GM23338 (cell line): ENCODE results near the gene PRKX.

ENCODE experiments used
- CREB1 ChIP-seq: fragments of 250-450 bp; sonication (Bioruptor Pico); IDR thresholded peaks from 2 replicates; pipeline ENCODE4 v1.5.0; 2020; ENCODE audit warnings: low read depth, mild to moderate bottlenecking, moderate library complexity
- CTCF ChIP-seq, 2 experiments: fragments of 200-600 bp in 1 of 2; sonication (generic) in 1 of 2; conservative IDR thresholded peaks; 2 replicates each; pipeline versions ENCODE4 v1.5.1 to v1.6.1; 2016 to 2017; ENCODE audit warnings: antibody characterized with exemption in 2 of 2, low read depth in 2 of 2, mild to moderate bottlenecking in 2 of 2, moderate library complexity in 1 of 2
- STAT1 ChIP-seq: IDR thresholded peaks from one replicate; pipeline ENCODE4 v1.6.1; 2016; ENCODE audit warnings: antibody characterized with exemption; ENCODE audit not compliant: unreplicated experiment
- TF ChIP-seq, protein P1 (sequence below): IDR thresholded peaks from one replicate; pipeline ENCODE4 v1.6.1; 2018; ENCODE audit warnings: antibody characterized with exemption; ENCODE audit not compliant: unreplicated experiment

DNA sequence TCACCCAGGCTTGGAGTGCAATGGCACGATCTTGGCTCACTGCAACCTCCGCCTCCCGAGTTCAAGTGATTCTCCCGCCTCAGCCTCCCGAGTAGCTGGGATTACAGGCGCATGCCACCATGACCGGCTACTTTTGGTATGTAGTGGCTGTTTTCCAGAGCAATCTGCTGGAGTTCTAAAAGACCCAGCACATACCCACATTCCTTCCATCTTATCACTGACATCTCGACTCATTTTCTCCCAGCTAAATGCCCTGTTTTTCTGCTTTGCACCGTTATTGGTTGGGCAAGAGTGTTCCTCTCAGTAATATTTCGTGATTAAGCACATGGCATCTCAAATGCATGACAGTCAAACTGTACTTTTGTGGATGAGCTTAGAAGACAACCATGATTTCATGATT is 53.7 kb downstream of the PRKX start:
- TF ChIP-seq CREB1 (CRISPR knock-in tag): no peak
- TF ChIP-seq, protein P1, sequence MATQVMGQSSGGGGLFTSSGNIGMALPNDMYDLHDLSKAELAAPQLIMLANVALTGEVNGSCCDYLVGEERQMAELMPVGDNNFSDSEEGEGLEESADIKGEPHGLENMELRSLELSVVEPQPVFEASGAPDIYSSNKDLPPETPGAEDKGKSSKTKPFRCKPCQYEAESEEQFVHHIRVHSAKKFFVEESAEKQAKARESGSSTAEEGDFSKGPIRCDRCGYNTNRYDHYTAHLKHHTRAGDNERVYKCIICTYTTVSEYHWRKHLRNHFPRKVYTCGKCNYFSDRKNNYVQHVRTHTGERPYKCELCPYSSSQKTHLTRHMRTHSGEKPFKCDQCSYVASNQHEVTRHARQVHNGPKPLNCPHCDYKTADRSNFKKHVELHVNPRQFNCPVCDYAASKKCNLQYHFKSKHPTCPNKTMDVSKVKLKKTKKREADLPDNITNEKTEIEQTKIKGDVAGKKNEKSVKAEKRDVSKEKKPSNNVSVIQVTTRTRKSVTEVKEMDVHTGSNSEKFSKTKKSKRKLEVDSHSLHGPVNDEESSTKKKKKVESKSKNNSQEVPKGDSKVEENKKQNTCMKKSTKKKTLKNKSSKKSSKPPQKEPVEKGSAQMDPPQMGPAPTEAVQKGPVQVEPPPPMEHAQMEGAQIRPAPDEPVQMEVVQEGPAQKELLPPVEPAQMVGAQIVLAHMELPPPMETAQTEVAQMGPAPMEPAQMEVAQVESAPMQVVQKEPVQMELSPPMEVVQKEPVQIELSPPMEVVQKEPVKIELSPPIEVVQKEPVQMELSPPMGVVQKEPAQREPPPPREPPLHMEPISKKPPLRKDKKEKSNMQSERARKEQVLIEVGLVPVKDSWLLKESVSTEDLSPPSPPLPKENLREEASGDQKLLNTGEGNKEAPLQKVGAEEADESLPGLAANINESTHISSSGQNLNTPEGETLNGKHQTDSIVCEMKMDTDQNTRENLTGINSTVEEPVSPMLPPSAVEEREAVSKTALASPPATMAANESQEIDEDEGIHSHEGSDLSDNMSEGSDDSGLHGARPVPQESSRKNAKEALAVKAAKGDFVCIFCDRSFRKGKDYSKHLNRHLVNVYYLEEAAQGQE: no peak
- TF ChIP-seq CTCF (conservative IDR thresholded peaks at IDR 0.05; ENCODE audit: low read depth in 2 of 2): no peak
- TF ChIP-seq STAT1: no peak
